G401.6 (cell line): ENCODE results near the gene GMPR.

Source experiments
- FAIRE-seq: peaks from 2 replicates; lab custom pipeline; 2012; peaks lifted over from hg19 to GRCh38; lab: Jason Lieb, UNC

GMPR gene

GRCh38 chr6:16302721-16303552 lies 64.5 kb downstream of the GMPR start:
- FAIRE-seq = no peak

GRCh38 chr6:16305246-16305725 lies 66.9 kb downstream of the GMPR start:
- FAIRE-seq = no peak

- FAIRE-seq = no peak
These were observed 67.4 kb downstream of the GMPR start for GRCh38 chr6:16305788-16306187.

DNA sequence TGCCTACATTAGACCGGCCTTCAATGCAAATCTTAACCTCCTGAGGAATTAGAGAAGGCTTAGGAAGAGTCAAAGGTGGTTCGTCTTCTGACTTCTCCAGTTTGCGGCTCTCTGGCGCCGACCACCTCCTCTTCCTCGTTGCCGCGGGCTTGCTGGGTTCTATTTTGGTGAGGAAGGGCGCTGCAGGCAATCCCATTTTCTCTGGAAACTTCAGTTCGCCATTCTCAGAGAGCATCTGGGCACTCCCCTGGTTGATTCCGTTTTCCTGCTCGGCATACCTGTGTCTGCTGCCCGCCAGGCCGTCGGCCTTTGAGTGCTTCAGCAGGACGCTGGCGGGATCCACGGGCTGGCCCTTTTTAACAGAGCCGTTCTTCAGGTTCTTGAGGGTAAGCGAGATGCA lies 67.9 kb downstream of the GMPR start:
- FAIRE-seq = no peak

DNA sequence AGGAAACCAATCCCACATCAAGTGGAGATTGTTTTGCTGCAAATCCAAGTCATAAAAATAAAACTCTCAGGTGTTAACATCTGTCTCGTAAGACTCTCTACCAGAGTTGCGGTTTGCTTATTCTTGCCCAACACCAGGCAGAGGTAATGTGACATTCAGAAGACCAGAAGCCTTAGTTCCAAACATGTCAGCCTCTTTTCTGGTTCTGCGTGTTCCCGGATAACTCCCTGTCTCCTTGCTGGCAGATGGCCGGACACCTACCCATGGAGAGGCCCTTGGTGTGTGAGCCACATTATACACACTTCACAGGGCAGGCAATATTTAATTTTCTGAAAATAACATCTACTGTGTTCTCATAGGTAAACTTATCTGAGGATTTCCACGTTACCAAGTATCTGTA lies 73.4 kb downstream of the GMPR start:
- FAIRE-seq = no peak

DNA sequence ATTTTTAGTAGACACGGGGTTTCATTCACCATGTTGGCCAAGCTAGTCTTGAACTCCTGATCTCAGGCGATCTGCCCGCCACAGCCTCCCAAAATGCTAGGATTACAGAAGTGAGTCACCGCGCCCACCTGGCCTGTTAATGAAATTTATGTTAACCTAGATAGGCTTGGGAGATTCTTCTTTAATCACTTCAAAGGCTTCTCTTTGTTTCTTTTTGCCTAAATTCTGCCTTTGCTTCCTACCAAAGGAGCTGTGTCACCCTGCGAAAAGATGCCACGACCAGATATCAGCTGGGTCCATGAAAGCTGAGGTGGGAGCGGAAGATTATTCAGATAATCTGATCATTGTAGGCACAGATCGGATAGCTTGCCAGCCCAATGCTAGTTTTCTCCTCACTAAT lies 75.3 kb downstream of the GMPR start:
- FAIRE-seq = no peak

GRCh38 chr6:16314296-16314695 lies 75.9 kb downstream of the GMPR start:
- FAIRE-seq = no peak

GRCh38 chr6:16316741-16317251 lies 78.4 kb downstream of the GMPR start:
- no peak for FAIRE-seq

GRCh38 chr6:16318538-16318937 lies 80.2 kb downstream of the GMPR start:
- FAIRE-seq = no peak

DNA sequence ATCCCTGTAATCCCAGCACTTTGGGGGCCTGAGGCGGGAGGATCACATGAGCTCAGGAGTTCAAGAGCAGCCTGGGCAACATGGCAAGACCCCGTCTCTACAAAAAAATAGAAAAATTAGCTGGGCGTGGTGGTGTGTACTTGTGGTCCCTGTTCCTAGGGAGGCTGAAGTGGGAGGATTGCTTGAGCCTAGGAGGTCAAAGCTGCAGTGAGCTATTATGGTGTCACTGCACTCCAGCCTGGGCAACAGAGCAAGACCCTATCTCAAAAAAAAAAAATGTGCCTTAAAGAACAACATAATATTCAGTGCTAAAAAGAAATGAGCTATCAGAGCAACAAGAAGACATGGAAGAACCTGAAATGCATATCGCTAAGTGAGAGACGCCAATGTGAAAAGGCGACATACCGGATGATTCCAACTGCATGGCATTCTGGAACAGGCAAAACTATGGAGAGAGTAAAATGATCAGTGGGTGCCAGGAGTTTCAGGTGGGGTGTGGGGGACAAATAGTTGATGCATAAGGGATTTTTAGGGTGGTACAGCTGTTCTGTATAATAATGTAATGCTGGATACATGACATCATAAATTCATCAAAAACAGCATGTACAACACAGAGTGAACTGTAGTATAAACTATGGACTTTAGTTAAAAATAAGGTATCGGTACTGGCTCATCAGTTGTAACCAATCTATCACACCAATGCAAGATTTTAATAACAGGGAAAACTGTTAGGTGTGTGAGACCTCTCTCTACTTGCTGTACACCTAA lies 80.8 kb downstream of the GMPR start:
- no peak for FAIRE-seq

DNA sequence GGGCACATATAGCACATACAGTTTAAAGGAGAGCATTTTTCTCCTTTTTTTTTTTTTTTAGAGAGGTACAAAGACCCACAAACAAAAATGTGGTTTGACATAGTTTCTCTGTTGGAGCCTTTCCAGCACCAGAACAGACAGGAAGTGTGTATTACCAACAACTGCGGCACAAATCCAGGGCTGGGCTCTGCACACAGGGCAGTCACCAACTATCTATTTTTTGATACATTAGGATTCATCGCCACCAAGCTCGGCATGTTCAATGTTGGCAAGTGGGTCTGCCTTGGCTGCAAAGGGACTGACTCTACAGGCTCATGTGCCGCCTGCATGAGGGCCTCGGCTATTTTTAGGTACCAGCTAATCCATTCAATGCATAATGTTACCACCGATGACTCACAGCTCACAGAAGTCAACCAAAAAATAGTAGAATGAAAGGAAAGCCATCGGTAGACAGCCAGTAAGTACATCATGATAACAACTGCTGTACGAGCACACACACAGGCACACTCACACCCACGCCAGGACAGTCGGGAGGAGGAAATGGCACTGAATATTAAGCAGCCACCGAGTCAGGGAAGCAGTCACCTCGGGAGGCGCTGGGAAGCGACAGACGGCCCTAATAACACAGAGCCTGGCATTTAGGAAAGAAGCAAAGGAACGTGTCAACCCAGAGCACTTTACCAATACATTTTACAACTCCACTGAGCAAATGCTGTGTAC lies 81.6 kb downstream of the GMPR start:
- FAIRE-seq = no peak

- FAIRE-seq = no peak
These were observed 82.3 kb downstream of the GMPR start for GRCh38 chr6:16320533-16321340.

DNA sequence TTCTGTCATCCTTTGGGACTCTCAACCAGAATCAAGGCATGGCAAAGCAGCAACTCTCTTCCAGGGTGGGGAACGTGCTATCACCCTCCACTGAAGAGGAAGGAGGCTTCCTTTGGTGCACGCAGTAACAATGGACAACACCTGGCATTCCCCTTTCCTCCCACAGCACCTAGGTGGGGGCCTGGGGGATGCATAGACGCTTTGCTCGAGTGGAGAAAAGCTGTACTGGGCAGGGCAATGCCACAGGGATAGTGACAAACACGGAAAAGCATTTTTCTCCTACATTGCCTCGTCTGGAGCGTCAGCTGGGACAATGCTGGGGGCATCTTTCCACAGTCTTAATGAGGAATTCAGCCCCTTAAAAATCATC lies 82.9 kb downstream of the GMPR start:
- no peak for FAIRE-seq

DNA sequence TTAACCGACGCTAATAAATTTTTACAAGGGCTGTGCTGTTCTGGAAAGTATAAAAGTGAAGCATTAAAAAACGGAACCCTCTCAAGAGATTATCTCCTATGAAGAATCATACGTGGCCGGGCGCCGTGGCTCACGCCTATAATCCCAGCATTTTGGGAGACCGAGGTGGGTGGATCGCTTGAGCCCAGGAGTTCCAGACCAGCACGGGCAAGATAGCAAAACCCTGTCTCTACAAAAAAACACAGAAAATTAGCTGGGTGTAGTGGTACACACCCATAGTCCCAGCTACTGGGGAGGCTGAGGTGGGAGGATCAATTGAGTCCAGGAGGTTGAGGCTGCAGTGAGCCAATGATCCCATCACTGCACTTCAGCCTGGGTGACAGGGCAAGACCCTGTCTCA lies 83.4 kb downstream of the GMPR start:
- FAIRE-seq = no peak

- FAIRE-seq = no peak
These were observed 84.4 kb downstream of the GMPR start for GRCh38 chr6:16322666-16323312.

- no peak for FAIRE-seq
These were observed 85.8 kb downstream of the GMPR start for GRCh38 chr6:16324184-16324583.

- no peak for FAIRE-seq
These were observed 86.3 kb downstream of the GMPR start for GRCh38 chr6:16324606-16325225.

- FAIRE-seq = no peak
These were observed 88.1 kb downstream of the GMPR start for GRCh38 chr6:16326531-16326930.

DNA sequence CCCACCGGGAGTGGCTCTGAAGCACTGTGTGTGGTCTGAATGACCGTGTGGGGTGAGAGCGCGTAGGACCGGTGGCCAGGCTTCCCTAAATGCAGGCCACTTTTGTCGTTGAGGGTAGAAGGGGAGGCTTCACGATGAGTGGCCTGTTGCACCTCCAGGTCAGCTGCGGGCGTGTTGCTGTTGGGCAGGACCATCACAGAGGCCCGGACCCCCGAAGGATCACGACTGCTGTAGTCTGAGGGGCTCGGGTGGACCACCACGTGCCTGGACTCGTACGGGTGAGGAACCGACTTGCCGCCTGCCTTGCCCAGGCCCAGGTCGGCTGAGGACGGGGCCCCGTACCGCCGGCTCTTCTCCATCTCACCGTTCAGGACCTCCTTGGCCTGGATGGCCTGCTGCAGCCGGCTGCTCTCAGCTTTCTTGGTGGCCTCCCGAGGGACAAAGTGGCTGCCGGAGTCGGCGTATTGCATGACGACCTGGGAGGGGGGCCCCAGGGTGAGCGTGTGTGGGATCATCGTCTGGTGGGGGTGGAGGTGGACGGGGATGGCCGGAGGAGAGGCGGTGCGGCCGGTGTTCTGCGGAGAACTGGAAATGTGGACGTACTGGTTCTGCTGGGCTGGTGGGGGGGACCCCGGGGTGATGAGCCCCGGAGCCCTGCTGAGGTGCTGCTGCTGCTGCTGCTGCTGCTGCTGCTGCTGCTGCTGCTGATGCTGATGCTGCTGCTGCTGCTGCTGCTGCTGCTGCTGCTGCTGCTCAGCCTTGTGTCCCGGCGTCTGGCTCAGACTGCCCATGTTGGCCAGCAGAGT lies 88.8 kb downstream of the GMPR start:
- FAIRE-seq = no peak

DNA sequence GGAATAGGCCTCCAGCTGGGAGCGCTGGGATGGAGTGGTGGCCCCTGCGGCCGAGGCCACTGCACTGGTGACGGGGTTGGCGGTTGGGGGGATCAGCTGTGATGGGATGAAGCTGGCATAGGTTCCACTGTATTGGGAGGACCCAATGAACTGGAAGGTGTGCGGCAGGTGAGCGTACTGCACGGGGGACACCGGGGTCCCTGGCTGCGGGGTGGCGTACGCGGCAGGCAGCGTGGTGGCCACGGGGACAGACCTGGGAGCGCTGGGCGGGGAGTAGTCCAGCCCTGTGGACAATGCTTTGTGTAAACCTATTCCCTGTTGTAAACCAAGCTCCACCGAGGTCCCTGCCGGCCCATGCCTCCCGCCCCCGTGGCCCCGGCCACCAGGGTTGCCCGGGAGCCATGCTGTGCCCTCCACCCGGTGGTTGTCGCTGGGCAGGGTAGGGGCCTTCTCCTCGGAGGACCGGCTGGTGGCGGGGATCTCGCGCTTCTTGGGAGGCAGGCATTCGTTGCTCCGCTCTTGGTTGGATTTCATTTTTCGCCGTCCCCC lies 89.5 kb downstream of the GMPR start:
- no peak for FAIRE-seq
